Measurements from ENCODE around the gene LYL1.

Gene LYL1

GRCh38 chr19:13073263-13073662, 29.4 kb downstream of the LYL1 start:
- DNase-seq (ENCODE audit: low read depth in 3 of 3): no peak

DNA sequence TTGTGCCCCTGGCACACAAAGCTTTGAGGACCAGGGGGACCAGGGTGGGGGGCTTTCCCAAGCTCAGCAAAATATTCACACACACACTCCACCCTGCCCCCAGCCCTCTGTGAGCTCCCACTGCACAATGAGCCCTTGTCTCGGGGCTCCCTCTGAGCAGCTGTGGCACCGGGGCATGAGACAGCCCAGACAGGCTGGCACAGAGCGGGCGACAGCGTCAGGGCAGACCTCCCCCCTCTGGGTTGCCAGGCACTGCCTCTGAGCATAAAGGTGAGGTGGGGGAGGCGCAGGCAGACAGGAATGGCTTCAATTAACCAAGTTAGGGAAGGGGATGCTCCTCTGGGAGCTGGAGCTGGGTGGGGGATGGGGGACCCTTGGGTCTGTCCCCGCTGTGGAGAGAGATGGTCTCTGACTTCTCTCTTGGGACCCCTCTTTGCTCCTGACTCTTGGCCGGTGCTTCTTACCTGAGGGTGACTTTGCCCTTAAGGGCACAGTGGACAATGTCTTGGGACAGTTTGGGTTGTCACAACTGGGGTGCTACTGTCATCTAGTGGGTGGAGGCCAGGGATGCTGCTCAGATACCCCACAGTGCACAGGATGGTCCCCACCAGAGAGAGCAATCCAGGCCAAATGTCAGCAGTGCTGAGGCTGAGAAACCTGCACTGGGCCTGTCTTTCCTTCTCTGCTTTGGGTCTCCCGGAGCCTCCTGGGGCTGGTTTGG, 30.3 kb downstream of the LYL1 start:
- no peak for DNase-seq (ENCODE audit: low read depth in 3 of 3)

- DNase-seq (ENCODE audit: low read depth in 3 of 3): no peak
These were observed 31.0 kb downstream of the LYL1 start for GRCh38 chr19:13071444-13072187.

DNA sequence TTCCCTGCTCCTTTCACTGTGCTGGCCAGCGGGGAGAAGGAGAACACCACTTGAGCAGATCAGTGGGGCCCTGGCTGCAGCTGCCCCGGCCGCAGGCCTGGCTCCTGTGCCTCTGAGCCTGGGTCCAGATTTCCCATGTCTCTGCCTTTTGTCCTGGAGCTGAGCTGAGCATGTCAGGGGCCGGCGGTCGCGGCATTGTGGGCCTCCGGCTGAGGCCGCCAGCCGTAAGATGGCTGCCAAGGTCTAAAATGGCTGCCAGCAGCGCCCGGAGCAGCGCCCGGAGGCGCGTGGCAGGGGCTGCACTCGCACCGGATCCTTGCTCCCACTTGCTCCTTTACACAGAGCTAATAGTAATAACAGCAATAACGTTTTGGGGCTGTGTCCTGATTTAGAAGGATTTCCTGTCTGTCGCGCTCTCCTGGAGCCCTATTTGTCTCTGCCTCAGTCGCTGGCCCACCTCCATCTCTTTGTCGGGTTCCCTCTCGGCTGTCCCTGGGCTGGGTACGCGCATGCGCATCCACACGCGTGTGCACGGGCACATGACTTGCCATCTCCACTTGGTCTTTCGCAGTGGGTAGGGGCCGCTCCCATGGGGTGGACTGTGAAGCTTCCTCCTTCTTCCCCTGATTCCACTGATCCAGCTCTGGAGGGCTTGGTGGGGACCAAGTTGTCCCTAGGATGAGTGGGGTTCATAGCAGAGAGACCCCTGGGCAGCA, 32.1 kb downstream of the LYL1 start:
- no peak for DNase-seq (ENCODE audit: low read depth in 3 of 3)

DNA sequence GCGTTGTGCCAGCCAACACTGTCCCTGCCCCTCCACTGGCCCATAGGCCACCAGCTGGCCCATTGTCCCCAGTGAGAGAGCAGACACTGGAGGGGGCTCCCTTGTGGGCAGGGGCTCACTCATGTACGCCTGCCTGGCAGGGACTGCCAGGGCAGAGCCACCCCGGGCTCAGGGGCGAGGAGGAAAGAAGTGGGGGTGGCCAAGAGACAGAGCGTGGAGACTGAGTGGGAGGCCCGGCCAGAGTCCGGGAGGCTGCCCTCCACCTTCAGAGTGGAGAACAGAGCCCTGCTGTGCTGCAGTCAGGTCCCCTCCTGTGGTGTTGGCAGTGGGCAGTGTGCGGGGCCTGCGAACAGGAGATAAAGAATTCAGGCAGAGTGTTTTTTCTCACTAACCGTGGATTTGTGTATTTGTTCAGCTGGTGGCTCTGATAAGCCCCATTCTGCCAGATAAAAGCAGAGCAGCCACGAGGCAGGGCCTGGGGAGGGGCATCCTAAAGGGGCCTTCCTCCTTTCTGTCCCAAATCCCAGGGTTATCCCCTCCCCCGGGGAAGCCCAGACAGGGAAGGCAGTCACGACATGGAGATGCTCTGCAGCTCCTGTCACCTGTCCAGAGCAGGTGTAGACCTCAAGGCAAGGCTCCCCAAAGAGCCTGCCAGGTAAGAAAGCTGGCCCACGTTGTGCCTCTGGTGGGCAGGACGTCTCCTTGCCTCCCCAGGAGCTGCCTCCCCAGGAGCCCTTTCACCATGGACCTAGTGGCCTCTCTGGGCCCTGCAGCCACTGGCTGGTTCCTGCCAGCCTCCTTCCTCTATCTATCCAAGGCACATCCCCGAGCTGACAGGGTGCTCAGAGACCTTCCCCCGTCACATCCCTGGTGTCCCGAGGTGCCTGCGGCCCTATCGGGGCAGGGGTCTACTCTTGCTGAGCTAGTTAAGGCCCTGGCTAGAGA, 33.0 kb downstream of the LYL1 start:
- DNase-seq (ENCODE audit: low read depth in 3 of 3): no peak

DNA sequence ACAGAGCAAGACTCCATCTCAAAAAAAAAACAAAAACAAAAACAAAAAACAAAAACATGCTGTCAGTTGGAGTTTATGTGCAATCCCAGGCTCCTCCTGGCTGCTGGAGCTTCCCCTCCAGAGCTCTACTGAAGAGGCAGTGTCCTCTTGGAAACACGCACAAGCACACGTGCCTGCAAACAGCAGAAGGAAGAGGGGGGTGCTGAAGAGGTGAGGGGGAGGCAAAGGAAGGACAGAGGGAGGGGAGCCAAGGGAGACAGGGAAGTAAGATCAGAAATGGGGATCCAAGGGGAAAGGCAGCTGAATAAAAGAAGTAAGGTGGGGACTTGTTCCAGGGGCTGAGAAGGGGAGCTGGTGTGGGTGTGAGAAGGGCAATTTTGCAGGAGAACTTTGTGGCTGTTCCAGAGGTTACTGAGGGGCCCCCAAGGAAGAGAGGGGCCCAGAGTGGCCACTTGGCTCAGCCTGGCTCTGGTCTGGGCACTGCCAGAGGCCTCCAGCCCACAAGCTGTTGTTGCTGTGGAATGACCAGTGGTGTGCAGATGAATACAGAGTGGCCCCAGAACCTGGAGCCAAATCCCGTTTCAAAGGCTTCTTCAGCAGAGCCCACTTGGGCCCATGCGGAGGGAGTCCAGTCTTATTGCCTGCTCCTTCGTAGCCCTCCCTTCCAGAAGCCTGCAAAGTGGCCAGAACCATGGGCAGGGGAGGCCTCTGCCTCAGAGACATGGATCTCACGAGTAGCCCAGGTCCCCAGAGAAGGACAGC, 34.4 kb downstream of the LYL1 start:
- DNase-seq (ENCODE audit: low read depth in 3 of 3): no peak

DNA sequence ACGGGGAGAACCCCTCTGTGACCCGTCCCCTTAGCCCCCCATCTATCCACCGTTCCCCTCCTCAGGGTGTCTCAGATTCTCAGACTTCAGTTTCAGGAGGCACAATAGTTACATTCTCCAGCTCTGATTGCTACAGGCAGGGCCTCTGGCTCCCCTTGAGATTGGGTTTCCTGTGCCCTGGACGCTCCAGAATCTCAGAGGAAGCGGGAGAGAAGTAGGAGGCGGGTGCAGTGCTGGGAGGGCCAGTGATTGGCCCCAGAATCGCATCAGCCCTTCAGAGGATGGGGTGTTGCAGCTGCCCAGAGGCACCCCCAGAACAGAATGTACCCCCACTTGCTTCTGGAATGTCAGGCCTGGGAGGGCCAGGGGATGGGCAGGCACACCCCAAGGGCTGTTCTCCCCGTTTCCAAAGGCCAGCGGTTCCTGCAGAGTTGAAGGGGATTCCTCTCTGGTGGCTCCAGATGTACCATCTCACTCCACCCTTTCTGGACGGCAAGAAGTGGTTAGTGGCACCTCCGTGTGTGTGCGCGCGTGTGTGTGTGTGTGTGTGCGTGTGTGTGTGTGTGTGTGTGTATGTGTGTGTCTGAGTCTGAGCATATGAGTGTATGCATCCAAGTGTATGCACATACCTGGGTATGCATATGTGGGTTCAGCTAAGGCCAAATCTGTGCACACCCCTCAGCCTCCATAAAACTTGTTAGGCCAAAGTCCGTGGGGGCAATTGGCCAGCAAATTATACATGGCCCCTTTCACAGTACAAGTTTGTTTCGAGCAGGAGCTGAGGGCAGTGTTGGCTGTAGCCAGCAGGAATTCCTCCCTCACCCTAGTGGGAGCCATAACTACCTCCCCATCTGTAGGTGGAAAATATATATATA, 35.5 kb downstream of the LYL1 start:
- DNase-seq (ENCODE audit: low read depth in 3 of 3): no peak

- DNase-seq (ENCODE audit: low read depth in 3 of 3): no peak
These were observed 36.4 kb downstream of the LYL1 start for GRCh38 chr19:13066226-13066625.

DNA sequence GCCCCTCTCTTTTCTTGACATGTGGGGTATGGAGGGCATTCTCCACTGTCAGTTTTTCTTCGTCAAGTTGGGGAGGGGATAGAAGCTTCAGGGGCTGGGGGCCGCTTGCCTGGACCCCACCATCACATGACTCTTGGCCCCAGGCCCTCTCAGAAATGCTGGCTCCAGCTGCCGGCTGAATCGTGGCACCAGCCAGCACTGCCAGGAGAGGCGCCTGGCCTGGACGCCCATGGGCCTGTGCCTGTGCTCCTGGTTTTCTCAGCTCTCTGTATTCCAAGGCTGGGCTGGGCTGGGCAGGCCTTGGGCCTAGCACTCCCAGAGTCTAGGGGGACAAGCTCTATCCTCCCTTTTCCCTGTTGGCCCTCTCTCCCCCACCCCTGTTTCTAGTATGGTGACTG, 38.6 kb downstream of the LYL1 start:
- DNase-seq (ENCODE audit: low read depth in 3 of 3): no peak

DNA sequence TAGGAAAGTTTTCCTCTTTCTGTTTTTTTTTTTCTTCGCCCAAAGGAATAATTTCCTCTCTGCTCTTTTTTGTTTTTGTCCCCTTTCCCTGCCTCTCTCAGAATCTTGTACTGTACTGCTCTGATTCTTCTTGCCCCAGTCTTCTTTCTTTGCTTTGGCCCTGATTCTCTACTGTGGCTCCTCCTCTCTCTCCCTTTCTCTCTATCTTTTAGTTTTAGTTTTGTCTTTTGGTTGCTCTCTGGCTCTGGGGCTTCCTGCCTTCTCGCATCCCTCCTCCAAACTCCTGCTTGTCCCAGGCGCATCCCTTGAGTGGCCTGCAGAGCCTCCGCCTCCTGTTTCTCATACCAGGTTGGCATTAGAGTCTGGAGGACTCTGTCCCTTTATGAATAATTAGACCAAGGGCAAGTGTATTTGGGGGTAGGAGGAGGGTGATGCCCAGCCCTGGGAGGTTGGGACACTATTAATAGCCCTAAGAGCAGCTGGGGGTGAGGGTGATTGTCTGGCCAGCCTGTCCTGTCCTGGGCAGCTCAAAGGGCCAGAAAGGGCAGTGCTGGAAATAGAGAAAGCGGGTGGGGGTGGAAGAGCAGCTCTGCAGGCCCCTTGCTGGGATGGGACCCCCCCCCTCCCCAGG, 39.1 kb downstream of the LYL1 start:
- no peak for DNase-seq (ENCODE audit: low read depth in 3 of 3)

GRCh38 chr19:13062317-13062716, 40.3 kb downstream of the LYL1 start:
- DNase-seq (ENCODE audit: low read depth in 3 of 3): no peak

DNA sequence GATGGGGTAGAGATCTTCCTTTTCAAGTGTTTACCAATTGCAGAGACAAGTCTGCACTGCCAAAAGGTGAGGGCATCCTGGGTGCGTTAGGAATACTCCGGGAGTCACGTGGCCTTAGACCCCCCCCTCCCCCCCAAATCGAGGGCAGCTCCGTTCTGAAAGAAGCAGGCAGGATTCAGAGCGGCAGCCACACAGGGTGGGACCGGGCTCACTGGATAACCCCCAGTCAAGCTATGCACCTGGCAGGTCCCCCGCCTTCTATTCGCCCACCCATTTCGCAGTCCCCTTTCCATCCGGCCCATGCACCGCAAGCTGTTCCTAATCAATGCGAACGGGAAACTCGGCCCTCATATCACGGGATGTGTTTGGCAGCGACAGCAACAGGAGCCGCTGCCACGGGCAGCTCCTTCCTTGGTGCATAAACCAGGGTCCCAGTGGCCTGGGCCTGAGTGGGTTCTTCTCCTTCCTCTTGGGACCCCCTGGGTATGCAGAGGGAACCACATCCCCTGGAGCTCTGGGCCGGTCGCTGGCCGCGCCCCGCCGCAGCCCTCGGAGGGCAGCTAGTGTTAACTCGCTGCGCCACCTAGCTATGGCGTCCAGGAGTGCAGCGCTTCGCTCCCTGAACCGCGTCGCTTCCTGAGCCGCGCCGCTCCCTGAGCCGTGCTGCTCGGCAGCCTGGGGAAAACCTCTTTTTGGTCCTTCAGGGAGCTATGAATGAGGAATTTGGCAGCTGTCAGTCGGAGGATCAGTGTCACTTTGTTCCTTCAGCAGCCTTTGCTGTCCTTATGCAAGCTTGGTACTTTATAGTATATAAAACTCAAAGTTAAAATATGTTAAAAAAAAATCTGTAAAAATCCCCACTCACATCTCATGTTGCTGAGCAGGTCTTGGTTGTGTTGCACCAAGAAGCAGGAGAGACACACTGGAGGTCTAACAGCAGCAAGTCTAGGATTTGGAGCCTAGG, 41.4 kb downstream of the LYL1 start:
- peak; percentile 55 to 80 (median 61) for DNase-seq (ENCODE audit: low read depth in 3 of 3)

DNA sequence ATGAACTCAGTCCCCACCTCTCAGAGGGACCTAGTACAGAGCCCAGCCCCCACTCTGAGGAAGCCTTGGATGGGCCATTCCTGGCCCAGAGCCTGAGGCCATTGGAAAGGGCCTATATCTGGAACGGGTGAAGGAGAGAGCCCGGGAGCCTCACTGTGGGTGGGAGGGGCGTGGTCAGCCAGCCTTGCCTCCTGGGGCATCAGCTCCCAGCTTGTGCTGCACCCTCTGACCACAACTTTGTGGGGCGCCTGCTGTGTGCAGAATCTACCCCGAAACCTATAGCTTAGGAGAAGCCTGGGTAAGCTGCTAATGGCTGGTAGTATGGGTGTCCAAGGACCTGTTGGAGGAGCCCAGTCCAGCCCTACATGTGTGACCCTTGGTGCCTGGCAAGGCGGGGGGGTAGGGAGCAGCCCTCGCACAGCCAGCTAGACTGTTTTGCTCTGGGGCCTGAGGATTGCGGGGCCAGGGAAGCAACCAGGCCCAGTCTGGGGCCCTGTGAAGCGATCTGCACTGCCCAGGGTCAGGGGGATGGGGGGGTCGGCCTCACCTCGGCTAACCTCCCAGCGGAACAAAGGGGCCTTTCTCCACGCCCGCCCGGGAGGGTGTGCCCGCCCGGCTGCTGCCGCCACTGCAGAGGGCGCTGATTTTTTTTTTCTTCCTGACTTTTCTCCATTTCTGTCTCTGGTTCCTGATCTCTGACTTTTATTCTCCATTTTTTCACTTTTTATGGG, 42.3 kb downstream of the LYL1 start:
- no peak for DNase-seq (ENCODE audit: low read depth in 3 of 3)

- DNase-seq (ENCODE audit: low read depth in 3 of 3): no peak
These were observed 43.6 kb downstream of the LYL1 start for GRCh38 chr19:13058951-13059660.

GRCh38 chr19:13057744-13058143, 44.9 kb downstream of the LYL1 start:
- no peak for DNase-seq (ENCODE audit: low read depth in 3 of 3)

- DNase-seq (ENCODE audit: low read depth in 3 of 3): no peak
These were observed 45.5 kb downstream of the LYL1 start for GRCh38 chr19:13057147-13057572.
